ENCODE measurements around the gene KIF4A. TPM values are rescaled to one million over a fixed set of nuclear protein-coding genes. Genes with fewer than 3 reads are reported as not detected.

Gene KIF4A
- total and polyA plus RNA-seq, 2 of the 4 experiments (the other 2 are of a cell fraction), result 10.0 to 19.0 TPM

DNA sequence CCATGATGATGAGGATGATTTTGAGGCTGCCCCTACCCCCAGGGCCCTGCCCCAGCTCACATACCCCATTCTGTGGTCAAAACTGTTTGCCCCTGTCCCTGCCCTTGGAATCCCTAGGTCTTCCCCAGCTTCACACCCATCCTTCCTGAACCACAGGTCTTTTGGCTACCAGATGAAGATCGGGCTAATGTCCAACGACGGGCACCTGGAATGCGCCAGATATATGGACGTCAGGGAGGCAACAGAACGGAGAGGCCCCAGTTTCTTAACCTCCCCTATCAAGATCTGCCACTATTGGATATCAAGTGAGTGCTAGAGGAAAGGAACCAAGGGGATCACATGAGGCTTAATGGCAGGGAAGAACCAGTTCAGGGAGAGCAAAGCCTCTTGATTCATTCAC is 139.9 kb downstream of the KIF4A start:
- dilution Hi-C loops (cut with HindIII; ENCODE audit: low sequenced_read_pairs, unreplicated experiment), result no loop called here
- H3K18ac ChIP-seq (ENCODE audit: low read depth, low read length), result no peak overlapping the region
- no peak overlapping the region for H4K91ac ChIP-seq (ENCODE audit: insufficient read depth, low read depth, low read length)
- H3K4me2 ChIP-seq (ENCODE audit: low read depth, low read length), result no peak overlapping the region
- TF ChIP-seq RFX5 (IDR thresholded peaks at IDR 0.05; ENCODE audit: low read depth, low read length) (no peak), NFE2L2 (IDR thresholded peaks at IDR 0.05; ENCODE audit: low read depth, low read length) (no peak), BHLHE40 (IDR thresholded peaks at IDR 0.05; ENCODE audit: low read depth, low read length) (no peak), RCOR1 (IDR thresholded peaks at IDR 0.05; ENCODE audit: insufficient replicate concordance, low read length) (no peak), MAFK (IDR thresholded peaks at IDR 0.05; ENCODE audit: low read depth, low read length) (no peak), RAD21 (IDR thresholded peaks at IDR 0.05; ENCODE audit: low read length) (no peak)
- TF ChIP-seq, protein P1, sequence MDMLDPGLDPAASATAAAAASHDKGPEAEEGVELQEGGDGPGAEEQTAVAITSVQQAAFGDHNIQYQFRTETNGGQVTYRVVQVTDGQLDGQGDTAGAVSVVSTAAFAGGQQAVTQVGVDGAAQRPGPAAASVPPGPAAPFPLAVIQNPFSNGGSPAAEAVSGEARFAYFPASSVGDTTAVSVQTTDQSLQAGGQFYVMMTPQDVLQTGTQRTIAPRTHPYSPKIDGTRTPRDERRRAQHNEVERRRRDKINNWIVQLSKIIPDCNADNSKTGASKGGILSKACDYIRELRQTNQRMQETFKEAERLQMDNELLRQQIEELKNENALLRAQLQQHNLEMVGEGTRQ (IDR thresholded peaks at IDR 0.05; ENCODE audit: low read depth, low read length), result no peak
- H2BK20ac ChIP-seq (ENCODE audit: low read depth, low read length), result no peak overlapping the region
- H2AK9ac ChIP-seq (replicated peaks; ENCODE audit: low read depth, low read length, poor library complexity), result no peak overlapping the region
- no peak overlapping the region for H3K23ac ChIP-seq (ENCODE audit: low read depth, low read length)
- no peak overlapping the region for H2BK15ac ChIP-seq (ENCODE audit: low read depth, low read length)
- H3K9me1 ChIP-seq (ENCODE audit: insufficient read depth, low read length), result 0 out of 2 replicates have a peak, but pooled peaks cover 4% of the 10 kb centered on the region
- BruUV-seq (replicated peaks), result no TSS peak
- H3K56ac ChIP-seq (ENCODE audit: extremely low read depth, insufficient read depth, low read length), result no peak overlapping the region
- no peak overlapping the region for H3K4me3 ChIP-seq (ENCODE audit: insufficient read depth, low read depth, low read length)
- H3K9me3 ChIP-seq (ENCODE audit: control insufficient read depth, insufficient read depth, low read length), result no peaks in the 10 kb centered on the region
- H4K8ac ChIP-seq (ENCODE audit: low read depth in 2 of 2, low read length in 2 of 2), result no peak overlapping the region
- ChIA-PET CTCF (no interaction called here), POLR2A (ENCODE audit: unreplicated experiment) (no interaction called here)
- no CpG with 5 or more reads among the region's 6 CpGs for whole genome bisulfite sequencing, 2 experiments (ENCODE audit: extremely low coverage in 2 of 2, insufficient read length in 1 of 2)
- no peaks in the 10 kb centered on the region for H3K4me1 ChIP-seq (ENCODE audit: control insufficient read depth, insufficient read depth, low read length)
- no peak overlapping the region for H3K14ac ChIP-seq (replicated peaks; ENCODE audit: low read depth, low read length)
- no peak overlapping the region for H3K9ac ChIP-seq (ENCODE audit: low read depth, low read length)
- H2AK5ac ChIP-seq (ENCODE audit: low read depth, low read length), result no peak overlapping the region
- H3K27ac ChIP-seq (ENCODE audit: insufficient read depth, low read length), result no peak overlapping the region
- DNase-seq (no peak), ATAC-seq (ENCODE audit: low read depth) (no peak)
- H2BK120ac ChIP-seq (ENCODE audit: low read depth, low read length), result no peak overlapping the region
- H4K20me1 ChIP-seq (ENCODE audit: insufficient read depth, low read length), result no peaks in the 10 kb centered on the region
- H4K5ac ChIP-seq (ENCODE audit: low read depth, low read length), result no peak overlapping the region
- H3K36me3 ChIP-seq (ENCODE audit: control insufficient read depth, insufficient read depth, low read length), result no peaks in the 10 kb centered on the region
- H2AFZ ChIP-seq (replicated peaks; ENCODE audit: low read length, poor library complexity), result no peak overlapping the region
- intact Hi-C loops (cut with micrococcal nuclease), result no loop called here
- H3K27me3 ChIP-seq (ENCODE audit: control insufficient read depth, insufficient read depth, low read length), result no peaks in the 10 kb centered on the region; the same call in 1 of the 2 replicates
- H3K4ac ChIP-seq (ENCODE audit: low read depth, low read length), result no peak overlapping the region
- no peak overlapping the region for H2BK5ac ChIP-seq (ENCODE audit: low read depth, low read length, poor library complexity, severe bottlenecking)
- in situ Hi-C loops (cut with MboI; ENCODE audit: low sequenced_read_pairs), result no loop called here
- peaks cover 2 to 11% of the 10 kb centered on the region in 2 experiments; a peak in 3 of 4 replicates for H3K79me1 ChIP-seq (ENCODE audit: low read depth in 1 of 2, low read length in 2 of 2)
